HCT116 (cell line): ENCODE data around the gene UTF1. TPM values are rescaled to one million over a fixed set of nuclear protein-coding genes. Genes with fewer than 3 reads are reported as not detected.

ENCODE experiments used
- ATAC-seq: fragments of 200-7000 bp; cut with Tn5 transposase; 2 replicates; pipeline ENCODE4 v1.9.1; 2020; ENCODE audit warnings: mild to moderate bottlenecking, moderate library complexity
- BruUV-seq: library from RNA; stranded (reverse); fragments of 400-500 nt; replicated peaks from 2 replicates; lab custom pipeline; 2021; lab: Mats Ljungman, UMichigan
- CTCF ChIA-PET: fragments of 300-600 bp; sonication (Branson Sonifier 250); formaldehyde crosslinking; loops from one replicate; lab custom pipeline; 2021; ENCODE audit warnings: antibody characterized with exemption; lab: Charles Lee
- POLR2A ChIA-PET: fragments of 300-600, 350-600 bp; sonication (Branson Sonifier 250); formaldehyde crosslinking; loops from one replicate; lab custom pipeline; 2021; ENCODE audit warnings: antibody characterized with exemption; lab: Charles Lee
- RAD21 ChIA-PET, 2 experiments: fragments of 300-600 bp; sonication (Branson Sonifier 250); formaldehyde crosslinking; loops; one replicate each; lab custom pipeline; 2023; ENCODE audit warnings: low total read pairs in 2 of 2; ENCODE audit not compliant: uncharacterized antibody in 2 of 2, unreplicated experiment in 2 of 2, low non-redundant PET in 1 of 2; lab: Charles Lee
- DNase-seq: peaks from one replicate; pipeline ENCODE4 v3.0.0-alpha.2; 2010; ENCODE audit warnings: low read depth, low spot score
- H2AFZ ChIP-seq: fragments of 200-600 bp; shearing (Covaris generic), sonication (generic); 2 replicates; pipeline ENCODE4 v1.6.1; 2017; ENCODE audit warnings: low read depth, mixed run types, mixed read lengths, antibody characterized with exemption, low read length; ENCODE audit not compliant: poor library complexity, severe bottlenecking
- H3K27ac ChIP-seq: 2 replicates; pipeline ENCODE4 v1.5.1; 2012; ENCODE audit warnings: low read depth, low read length
- H3K27me3 ChIP-seq: fragments of 200-600 bp; sonication (generic); 2 replicates; pipeline ENCODE4 v1.6.1; 2016; ENCODE audit warnings: mixed run types, low read length, mixed read lengths; ENCODE audit not compliant: insufficient read depth
- H3K36me3 ChIP-seq, 2 experiments: fragments of 200-500 bp in 1 of 2; fragments of 200-600 bp in 1 of 2; sonication (Bioruptor generic) in 1 of 2; sonication (generic) in 1 of 2; 2 replicates each; pipeline versions ENCODE4 v1.5.1 to v1.6.1; 2014 to 2016; ENCODE audit warnings: low read length in 2 of 2, inconsistent platforms in 1 of 2, mixed read lengths in 1 of 2, mixed run types in 1 of 2; ENCODE audit not compliant: insufficient read depth in 2 of 2, control insufficient read depth in 1 of 2
- H3K4me1 ChIP-seq, 2 experiments: fragments of 200-600 bp in 1 of 2; sonication (generic) in 1 of 2; 2 replicates each; pipeline versions ENCODE4 v1.5.1 to v1.6.1; 2012 to 2017; ENCODE audit warnings: low read length in 2 of 2, inconsistent platforms in 1 of 2, mild to moderate bottlenecking in 1 of 2, mixed read lengths in 1 of 2, mixed run types in 1 of 2, moderate library complexity in 1 of 2; ENCODE audit not compliant: insufficient read depth in 2 of 2, control insufficient read depth in 1 of 2
- H3K4me2 ChIP-seq: fragments of 200-600 bp; sonication (generic); 2 replicates; pipeline ENCODE4 v1.6.1; 2017; ENCODE audit warnings: mixed run types, low read length, mixed read lengths
- H3K4me3 ChIP-seq, 2 experiments: fragments of 200-600 bp in 1 of 2; sonication (generic) in 1 of 2; replicated peaks in 1 of 2; 2 replicates each; pipeline ENCODE4 v1.5.1; 2011 to 2016; ENCODE audit warnings: low read length in 2 of 2, control low read depth in 1 of 2, low read depth in 1 of 2, mild to moderate bottlenecking in 1 of 2, mixed read lengths in 1 of 2, mixed run types in 1 of 2
- H3K79me2 ChIP-seq: fragments of 200-600 bp; sonication (generic); 2 replicates; pipeline ENCODE4 v1.6.1; 2017; ENCODE audit warnings: mild to moderate bottlenecking, mixed run types, low read length, moderate library complexity, mixed read lengths; ENCODE audit not compliant: insufficient read depth
- H3K9ac ChIP-seq: fragments of 200-600 bp; sonication (generic); 2 replicates; pipeline ENCODE4 v1.6.1; 2016; ENCODE audit warnings: low read length, mixed read lengths
- H3K9me2 ChIP-seq: fragments of 200-600 bp; sonication (generic), shearing (Covaris generic); 2 replicates; pipeline ENCODE4 v1.6.1; 2017; ENCODE audit warnings: mixed run types, mild to moderate bottlenecking, moderate library complexity; ENCODE audit not compliant: insufficient read depth
- H3K9me3 ChIP-seq, 2 experiments: fragments of 200-500 bp in 1 of 2; fragments of 200-600 bp in 1 of 2; sonication (Bioruptor generic) in 1 of 2; sonication (generic) in 1 of 2; 2 replicates each; pipeline ENCODE4 v1.6.1; 2014 to 2017; ENCODE audit warnings: low read length in 2 of 2, mixed read lengths in 2 of 2, inconsistent platforms in 1 of 2, low read depth in 1 of 2, mild to moderate bottlenecking in 1 of 2, mixed run types in 1 of 2, moderate library complexity in 1 of 2; ENCODE audit not compliant: control insufficient read depth in 1 of 2, insufficient read depth in 1 of 2
- H4K20me1 ChIP-seq: fragments of 200-600 bp; sonication (generic), shearing (Covaris generic); 2 replicates; pipeline ENCODE4 v1.6.1; 2017; ENCODE audit warnings: mixed run types, mild to moderate bottlenecking, moderate library complexity; ENCODE audit not compliant: insufficient read depth
- CEBPB ChIP-seq: IDR thresholded peaks from 2 replicates; pipeline ENCODE4 v1.6.1; 2012; ENCODE audit warnings: low read depth
- EZH2phosphoT487 ChIP-seq: fragments of 200-600 bp; IDR thresholded peaks from 2 replicates; pipeline ENCODE4 v1.6.1; 2018; ENCODE audit warnings: antibody characterized with exemption, borderline replicate concordance
- FOSL1 ChIP-seq: IDR thresholded peaks from 2 replicates; pipeline ENCODE4 v1.6.1; 2012; ENCODE audit warnings: low read depth
- JUND ChIP-seq: IDR thresholded peaks from 2 replicates; pipeline ENCODE4 v1.6.1; 2012
- POLR2A ChIP-seq: IDR thresholded peaks from 2 replicates; pipeline ENCODE4 v1.7.0; 2011; ENCODE audit warnings: borderline replicate concordance; ENCODE audit not compliant: insufficient read depth, insufficient read length; ENCODE audit errors: extremely low read depth
- REST ChIP-seq: IDR thresholded peaks from 2 replicates; pipeline ENCODE4 v1.6.1; 2012; ENCODE audit warnings: low read depth
- ZBTB33 ChIP-seq: IDR thresholded peaks from 2 replicates; pipeline ENCODE4 v1.6.1; 2011; ENCODE audit warnings: mild to moderate bottlenecking, low read length, moderate library complexity; ENCODE audit not compliant: insufficient replicate concordance; ENCODE audit errors: extremely low read depth
- ZFX ChIP-seq: fragments of 450-650 bp; IDR thresholded peaks from 2 replicates; pipeline ENCODE4 v1.6.1; 2017
- intact Hi-C: fragments of 100-400 bp; cut with micrococcal nuclease; formaldehyde crosslinking; loops from 2 replicates; pipeline ENCODE4 v1.10.0; 2022
- total RNA-seq: library from RNA; stranded (reverse); gene quantifications from one replicate; pipeline ENCODE4 v1.2.1, GENCODE V29; 2021; ENCODE audit not compliant: unreplicated experiment

The UTF1 gene
- total RNA-seq, 1 experiment from 2014 or later, result not detected

DNA sequence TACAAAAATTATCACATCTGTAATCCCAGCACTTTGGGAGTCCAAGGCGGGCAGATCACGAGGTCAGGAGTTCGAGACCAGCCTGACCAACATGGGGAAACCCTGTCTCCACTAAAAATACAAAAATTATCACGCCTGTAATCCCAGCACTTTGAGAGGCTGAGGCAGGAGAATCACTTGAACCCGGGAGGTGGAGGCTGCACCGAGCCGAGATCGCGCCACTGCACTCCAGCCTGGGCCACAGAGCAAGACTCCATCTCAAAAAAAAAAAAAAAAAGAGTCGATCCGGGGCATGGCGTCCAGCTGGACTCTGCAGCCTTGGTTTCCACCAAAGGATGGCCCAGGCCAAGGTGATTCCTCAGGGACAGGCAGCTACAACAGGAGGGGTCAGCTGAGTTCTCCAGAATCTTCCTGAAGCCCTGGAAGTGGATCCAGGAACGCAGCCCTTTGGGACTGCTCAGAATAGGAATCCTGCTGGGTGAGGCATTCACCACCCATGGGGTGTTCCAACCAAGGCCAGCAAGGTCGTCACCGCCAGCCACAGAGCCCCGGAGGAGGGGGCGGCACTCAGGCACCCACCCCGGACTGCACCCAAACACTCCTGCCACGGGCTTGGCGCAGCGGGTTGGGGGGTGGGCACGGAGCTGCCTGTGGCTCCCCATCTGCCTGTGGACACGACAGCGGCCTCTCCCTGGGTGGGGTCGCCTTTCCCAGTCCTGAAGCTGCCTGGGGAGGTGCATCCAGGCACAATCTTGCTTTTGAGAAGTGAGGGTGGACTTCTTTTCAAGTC is 12.0 kb upstream of the UTF1 start (continued):
- TF ChIP-seq ZFX (no peak), EZH2phosphoT487 (no peak), FOSL1 (no peak), JUND (no peak)

- Histone ChIP-seq H3K9ac (no peak overlapping the region), H3K36me3 (no peaks in the 10 kb centered on the region), H2AFZ (no peak overlapping the region), H4K20me1 (no peaks in the 10 kb centered on the region), H3K27ac (no peak overlapping the region), H3K79me2 (no peaks in the 10 kb centered on the region), H3K4me3 (no peak overlapping the region), H3K9me2 (no peaks in the 10 kb centered on the region), H3K27me3 (no peaks in the 10 kb centered on the region), H3K9me3 (no peaks in the 10 kb centered on the region), H3K4me2 (no peak overlapping the region), H3K4me1 (no peaks in the 10 kb centered on the region)
- intact Hi-C loops, result no loop called here
- ChIA-PET RAD21 (no interaction called here), CTCF (no interaction called here), POLR2A (no interaction called here)
- DNase-seq (no peak), ATAC-seq (no peak)
- no TSS peak for BruUV-seq
- TF ChIP-seq CEBPB (no peak), ZBTB33 (no peak), POLR2A (no peak), FOSL1 (no peak), REST (no peak)
Observed at GRCh38 chr10:133218891-133219290, 11.1 kb upstream of the UTF1 start.
